Adipose tissue (tissue), 3 donors: Measurements from ENCODE around the gene BTBD19. TPM values are rescaled to one million over a fixed set of nuclear protein-coding genes. Genes with fewer than 3 reads are reported as not detected.
"Not testable (repeated sequence)": the region's sequence is repeated elsewhere in the genome, so short reads cannot be mapped to it uniquely, and the experiment has no call there.

Source experiments
- H3K27ac ChIP-seq: one replicate; pipeline ENCODE4 v1.5.1; 2013; ENCODE audit warnings: low read depth, low read length
- WGBS, 3 donors: extraction: QIAGEN DNeasy Blood & Tissue Kit; methylation state at CpG; one replicate each; pipeline ENCODE4 v1.1.7; 2013; 5-methylcytosine and 5-hydroxymethylcytosine counted together
- polyA plus RNA-seq, 3 donors: library from polyadenylated mRNA; stranded (reverse); fragments of 200-250 nt; gene quantifications; one replicate each; pipeline ENCODE4 v1.2.3, GENCODE V29; 2013
- donor health status: healthy with polysubstance abuse.
- donor health status: Bipolar disorder and iron deficiency.
- donor health status: healthy.

BTBD19 gene
- polyA plus RNA-seq, 3 donors = 1.6 to 12.0 (median 10.8) TPM

- WGBS, 3 donors = 85 to 95% (median 87%) methylated on average over 6 of the region's 6 CpGs
- H3K27ac ChIP-seq = no peak overlapping the region
Observed at GRCh38 chr1:44822131-44822701, 13.9 kb downstream of the BTBD19 start.

GRCh38 chr1:44822981-44823451 is 14.7 kb downstream of the BTBD19 start:
- no peak overlapping the region for H3K27ac ChIP-seq
- 84 to 88% (median 87%) methylated on average over 14 to 15 of the region's 15 CpGs for WGBS, 3 donors

- not testable (repeated sequence) for H3K27ac ChIP-seq
- WGBS, 3 donors = 92 to 95% (median 94%) methylated on average over 6 of the region's 6 CpGs
Observed at GRCh38 chr1:44824392-44824791, 16.1 kb downstream of the BTBD19 start.

- WGBS, 3 donors = 21 to 66% (median 30%) methylated on average over 23 to 24 of the region's 24 CpGs
- no peak overlapping the region for H3K27ac ChIP-seq
Observed at GRCh38 chr1:44826375-44827196, 18.3 kb downstream of the BTBD19 start.

- WGBS, 3 donors = 85 to 92% (median 90%) methylated on average over 27 to 28 of the region's 28 CpGs
- no peak overlapping the region for H3K27ac ChIP-seq
Observed at GRCh38 chr1:44827197-44828002, 19.1 kb downstream of the BTBD19 start.

GRCh38 chr1:44828003-44828651 is 19.8 kb downstream of the BTBD19 start:
- WGBS, 3 donors = 91 to 97% (median 94%) methylated on average over 21 of the region's 21 CpGs
- no peak overlapping the region for H3K27ac ChIP-seq

- WGBS, 3 donors = 89 to 96% (median 92%) methylated on average over 15 of the region's 15 CpGs
Observed at GRCh38 chr1:44828841-44829440, 20.6 kb downstream of the BTBD19 start.

GRCh38 chr1:44829506-44830384 is 21.4 kb downstream of the BTBD19 start:
- no peak overlapping the region for H3K27ac ChIP-seq
- WGBS, 3 donors = 72 to 81% (median 72%) methylated on average over 12 of the region's 12 CpGs

More at GRCh38 chr1:44828841-44829440, 20.6 kb downstream of the BTBD19 start:
- no peak overlapping the region for H3K27ac ChIP-seq

- H3K27ac ChIP-seq = no peak overlapping the region
- WGBS, 3 donors = 81 to 88% (median 87%) methylated on average over 10 of the region's 10 CpGs
Observed at GRCh38 chr1:44830900-44831304, 22.6 kb downstream of the BTBD19 start.

- WGBS, 3 donors = 44 to 58% (median 46%) methylated on average over 9 of the region's 9 CpGs
- no peak overlapping the region for H3K27ac ChIP-seq
Observed at GRCh38 chr1:44831516-44831915, 23.2 kb downstream of the BTBD19 start.

- WGBS, 3 donors = 66 to 78% (median 74%) methylated on average over 13 of the region's 13 CpGs
- no peak overlapping the region for H3K27ac ChIP-seq
Observed at GRCh38 chr1:44832056-44832705, 23.9 kb downstream of the BTBD19 start.

GRCh38 chr1:44834328-44834727 is 26.0 kb downstream of the BTBD19 start:
- no peak overlapping the region for H3K27ac ChIP-seq
- WGBS, 3 donors = 54 to 70% (median 65%) methylated on average over 7 of the region's 7 CpGs

GRCh38 chr1:44835738-44836675 is 27.7 kb downstream of the BTBD19 start:
- no peak overlapping the region for H3K27ac ChIP-seq
- WGBS, 3 donors = 60 to 66% (median 63%) methylated on average over 23 of the region's 23 CpGs

GRCh38 chr1:44838294-44838693 is 30.0 kb downstream of the BTBD19 start:
- WGBS, 3 donors = 89 to 96% (median 95%) methylated on average over 11 of the region's 11 CpGs
- not testable (repeated sequence) for H3K27ac ChIP-seq

GRCh38 chr1:44839576-44839975 is 31.3 kb downstream of the BTBD19 start:
- WGBS, 3 donors = 64 to 71% (median 67%) methylated on average over 4 of the region's 4 CpGs
- no peak overlapping the region for H3K27ac ChIP-seq

- H3K27ac ChIP-seq = no peak overlapping the region
- WGBS, 3 donors = 57 to 75% (median 70%) methylated on average over 16 of the region's 16 CpGs
Observed at GRCh38 chr1:44842486-44842861, 34.2 kb downstream of the BTBD19 start.
